Thyroid gland (tissue), 4 donors: Measurements from ENCODE around the gene PPP1R13B.

Experiments used
- POLR2A ChIP-seq, 2 donors: fragments of 450-650 bp; IDR thresholded peaks; one replicate each; pipeline ENCODE4 v1.6.1; 2017; ENCODE audit warnings: antibody characterized with exemption in 2 of 2, mild to moderate bottlenecking in 2 of 2, moderate library complexity in 1 of 2
- TF ChIP-seq, protein P1 (sequence below), 6 experiments: fragments of 200-600 bp in 3 of 6; fragments of 450-650 bp in 3 of 6; sonication (generic) in 3 of 6; IDR thresholded peaks; one replicate each; pipeline ENCODE4 v1.5.1; 2016 to 2019; ENCODE audit warnings: antibody characterized with exemption in 6 of 6, mild to moderate bottlenecking in 2 of 6, inconsistent platforms in 1 of 6, moderate library complexity in 1 of 6

DNA sequence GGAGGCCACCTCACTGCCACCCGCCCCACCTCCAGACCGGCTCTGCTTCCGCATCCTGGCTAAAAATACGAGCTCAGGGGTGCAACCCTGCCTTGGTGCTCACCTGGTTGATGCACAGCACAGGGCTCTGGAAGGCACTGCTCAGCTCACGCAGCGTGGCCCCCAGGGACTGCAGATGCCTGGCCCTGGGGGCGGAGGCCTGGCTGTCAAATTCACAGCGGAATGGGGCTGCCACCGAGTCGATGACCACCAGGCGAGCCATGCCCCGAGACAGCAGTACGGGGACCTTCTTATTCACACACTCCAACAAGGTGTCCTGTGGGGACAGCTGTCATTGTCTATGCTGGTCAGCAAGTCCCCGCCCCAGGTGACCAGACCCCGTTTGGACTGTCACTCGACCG lies 148.1 kb downstream of the PPP1R13B start:
- TF ChIP-seq, protein P1, sequence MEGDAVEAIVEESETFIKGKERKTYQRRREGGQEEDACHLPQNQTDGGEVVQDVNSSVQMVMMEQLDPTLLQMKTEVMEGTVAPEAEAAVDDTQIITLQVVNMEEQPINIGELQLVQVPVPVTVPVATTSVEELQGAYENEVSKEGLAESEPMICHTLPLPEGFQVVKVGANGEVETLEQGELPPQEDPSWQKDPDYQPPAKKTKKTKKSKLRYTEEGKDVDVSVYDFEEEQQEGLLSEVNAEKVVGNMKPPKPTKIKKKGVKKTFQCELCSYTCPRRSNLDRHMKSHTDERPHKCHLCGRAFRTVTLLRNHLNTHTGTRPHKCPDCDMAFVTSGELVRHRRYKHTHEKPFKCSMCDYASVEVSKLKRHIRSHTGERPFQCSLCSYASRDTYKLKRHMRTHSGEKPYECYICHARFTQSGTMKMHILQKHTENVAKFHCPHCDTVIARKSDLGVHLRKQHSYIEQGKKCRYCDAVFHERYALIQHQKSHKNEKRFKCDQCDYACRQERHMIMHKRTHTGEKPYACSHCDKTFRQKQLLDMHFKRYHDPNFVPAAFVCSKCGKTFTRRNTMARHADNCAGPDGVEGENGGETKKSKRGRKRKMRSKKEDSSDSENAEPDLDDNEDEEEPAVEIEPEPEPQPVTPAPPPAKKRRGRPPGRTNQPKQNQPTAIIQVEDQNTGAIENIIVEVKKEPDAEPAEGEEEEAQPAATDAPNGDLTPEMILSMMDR (IDR thresholded peaks at IDR 0.05) = no peak
- TF ChIP-seq POLR2A (IDR thresholded peaks at IDR 0.05) = no peak
